WI38 (cell line): ENCODE data around the gene DNM1.

ENCODE experiments used
- H3K4me3 ChIP-seq: 2 replicates; pipeline ENCODE4 v1.5.1; 2011; ENCODE audit warnings: low read depth, mild to moderate bottlenecking, control low read depth, low read length
- CTCF ChIP-seq: IDR thresholded peaks from 2 replicates; pipeline ENCODE4 v1.5.1; 2012; ENCODE audit warnings: low read depth, mild to moderate bottlenecking, control low read depth, low read length

Gene DNM1

GRCh38 chr9:128288273-128289004 lies 85.3 kb downstream of the DNM1 start:
- H3K4me3 ChIP-seq = no peak overlapping the region
- TF ChIP-seq CTCF = no peak

- no peak overlapping the region for H3K4me3 ChIP-seq
Observed at GRCh38 chr9:128292009-128292408, 88.8 kb downstream of the DNM1 start.

GRCh38 chr9:128293091-128293490 lies 89.9 kb downstream of the DNM1 start:
- H3K4me3 ChIP-seq = no peak overlapping the region
- no peak for TF ChIP-seq CTCF

More at GRCh38 chr9:128292009-128292408, 88.8 kb downstream of the DNM1 start:
- no peak for TF ChIP-seq CTCF

- no peak for TF ChIP-seq CTCF
- H3K4me3 ChIP-seq = no peak overlapping the region
Observed at GRCh38 chr9:128294142-128294541, 91.0 kb downstream of the DNM1 start.

- H3K4me3 ChIP-seq = no peak overlapping the region
- TF ChIP-seq CTCF = no peak
Observed at GRCh38 chr9:128296340-128297220, 93.4 kb downstream of the DNM1 start.

GRCh38 chr9:128297221-128297773 lies 94.1 kb downstream of the DNM1 start:
- no peak for TF ChIP-seq CTCF
- no peak overlapping the region for H3K4me3 ChIP-seq
